HEK293 (cell line): ENCODE measurements around the gene CNTNAP5.

Experiments used
- CTCF ChIA-PET: fragments of 350-600 bp; formaldehyde crosslinking; extraction: SDS; loops from one replicate; lab custom pipeline; 2021; ENCODE audit warnings: antibody characterized with exemption; lab: Yijun Ruan, JAX
- POLR2A ChIA-PET: fragments of 300-600 bp; formaldehyde crosslinking; extraction: SDS; loops from one replicate; lab custom pipeline; 2020; ENCODE audit warnings: antibody characterized with exemption, inconsistent platforms; lab: Yijun Ruan, JAX
- H3K27ac ChIP-seq: fragments of 200-500 bp; sonication (Bioruptor generic); 2 replicates; pipeline ENCODE4 v1.5.1; 2014; ENCODE audit warnings: low read depth, low read length, control low read depth, inconsistent platforms; ENCODE audit errors: extremely low read depth
- H3K36me3 ChIP-seq, 2 experiments: fragments of 200-500 bp in 1 of 2; sonication (Bioruptor generic) in 1 of 2; 1 replicate in 1 of 2; 2 replicates in 1 of 2; pipeline ENCODE4 v1.5.1; 2014 to 2017; ENCODE audit warnings: inconsistent platforms in 2 of 2, low read length in 2 of 2; ENCODE audit not compliant: control insufficient read depth in 2 of 2, insufficient read depth in 1 of 2
- H3K4me1 ChIP-seq: fragments of 200-500 bp; sonication (Bioruptor generic); 2 replicates; pipeline ENCODE4 v1.5.1; 2014; ENCODE audit warnings: mild to moderate bottlenecking, low read length, inconsistent platforms; ENCODE audit not compliant: control insufficient read depth, insufficient read depth
- H3K4me3 ChIP-seq: 2 replicates; pipeline ENCODE4 v1.5.1; 2011; ENCODE audit warnings: low read depth, mild to moderate bottlenecking, control low read depth, low read length, moderate library complexity
- H3K9me3 ChIP-seq: fragments of 200-500 bp; sonication (Bioruptor generic); 2 replicates; pipeline ENCODE4 v1.5.1; 2014; ENCODE audit warnings: low read depth, low read length, inconsistent platforms; ENCODE audit not compliant: control insufficient read depth, insufficient read depth
- GLIS2 ChIP-seq: fragments of 450-650 bp; formaldehyde crosslinking; IDR thresholded peaks from 2 replicates; pipeline ENCODE4 v1.5.1; 2016; ENCODE audit warnings: missing biosample characterization, missing genetic modification characterization
- ZNF341 ChIP-seq: fragments of 450-650 bp; formaldehyde crosslinking; IDR thresholded peaks from 2 replicates; pipeline ENCODE4; 2016; ENCODE audit warnings: low read depth, missing biosample characterization, missing genetic modification characterization
- ZNF837 ChIP-seq: fragments of 450-650 bp; formaldehyde crosslinking; IDR thresholded peaks from 2 replicates; pipeline ENCODE4 v1.5.1; 2016; ENCODE audit warnings: missing biosample characterization, missing genetic modification characterization
- ZSCAN23 ChIP-seq: fragments of 450-650 bp; formaldehyde crosslinking; IDR thresholded peaks from 2 replicates; pipeline ENCODE4 v1.5.1; 2016; ENCODE audit warnings: missing biosample characterization, missing genetic modification characterization

Gene CNTNAP5

DNA sequence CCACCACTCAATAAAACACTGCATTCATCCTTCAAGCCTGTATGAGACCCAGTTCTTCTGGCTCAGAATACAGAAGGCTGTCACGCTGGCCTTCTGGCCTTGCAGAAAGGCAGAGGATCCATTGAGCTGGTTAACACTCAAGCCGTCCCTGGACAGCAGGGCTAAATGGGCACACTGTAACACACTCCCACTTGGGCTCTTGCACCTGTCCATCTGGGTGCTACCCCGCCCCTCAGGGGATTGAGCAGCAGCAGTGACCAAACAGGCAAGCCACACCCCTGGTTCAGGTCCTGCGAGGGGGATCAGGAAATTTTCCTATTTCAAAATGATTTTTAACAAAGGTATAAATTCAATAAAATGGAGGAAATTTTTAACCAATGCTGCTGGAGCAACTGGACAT, 936.0 kb downstream of the CNTNAP5 start:
- CTCF ChIA-PET = no interaction called here
- POLR2A ChIA-PET = no interaction called here

More for the DNA sequence above, 936.0 kb downstream of the CNTNAP5 start:
- H3K36me3 ChIP-seq = no peaks in the 10 kb centered on the region
- no peaks in the 10 kb centered on the region for H3K4me1 ChIP-seq
- no peak overlapping the region for H3K27ac ChIP-seq
- no peak overlapping the region for H3K4me3 ChIP-seq
- TF ChIP-seq ZNF837 = no peak
- no peak for TF ChIP-seq ZNF341 (tag by site-specific recombination)
- no peak for TF ChIP-seq ZSCAN23 (tag by site-specific recombination)
- no peak for TF ChIP-seq GLIS2 (tag by site-specific recombination)
- H3K9me3 ChIP-seq = no peaks in the 10 kb centered on the region
